ENCODE results near the gene MORN1.

The MORN1 gene

DNA sequence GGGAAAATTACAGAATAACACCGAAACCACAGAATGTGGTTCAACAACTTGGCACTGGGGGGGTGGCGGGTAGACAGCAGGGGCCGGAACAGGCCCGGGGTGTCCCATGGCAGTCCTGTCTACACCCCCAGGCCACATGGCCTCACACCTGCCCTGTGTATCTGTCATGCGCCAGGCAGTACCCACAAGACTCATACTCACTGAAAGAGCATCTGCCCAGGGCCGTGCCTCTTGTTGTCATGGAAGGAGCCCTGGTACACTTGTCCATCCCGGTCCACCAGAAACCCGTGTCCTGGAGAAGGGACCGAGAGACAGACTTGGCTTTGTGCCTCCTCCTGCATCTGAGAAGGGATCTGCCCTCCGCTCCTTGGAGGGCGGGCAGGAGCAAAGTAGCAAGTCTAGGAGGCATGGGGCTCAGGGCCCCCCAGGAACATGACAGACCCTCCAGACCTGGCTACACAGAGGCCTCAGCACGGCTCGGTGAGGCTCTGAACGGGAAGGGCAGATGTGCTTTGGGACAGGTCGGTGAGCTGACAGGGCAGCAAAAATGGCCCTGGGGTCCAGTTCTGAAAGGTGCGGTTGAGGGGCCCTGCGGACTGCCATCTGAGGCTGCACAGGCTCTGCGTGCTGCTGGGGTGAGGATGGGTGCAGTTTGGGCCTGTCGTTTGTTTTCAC lies 5.6 kb downstream of the MORN1 start:
- DNase-seq (ENCODE audit: low read depth in 2 of 2), result no peak

DNA sequence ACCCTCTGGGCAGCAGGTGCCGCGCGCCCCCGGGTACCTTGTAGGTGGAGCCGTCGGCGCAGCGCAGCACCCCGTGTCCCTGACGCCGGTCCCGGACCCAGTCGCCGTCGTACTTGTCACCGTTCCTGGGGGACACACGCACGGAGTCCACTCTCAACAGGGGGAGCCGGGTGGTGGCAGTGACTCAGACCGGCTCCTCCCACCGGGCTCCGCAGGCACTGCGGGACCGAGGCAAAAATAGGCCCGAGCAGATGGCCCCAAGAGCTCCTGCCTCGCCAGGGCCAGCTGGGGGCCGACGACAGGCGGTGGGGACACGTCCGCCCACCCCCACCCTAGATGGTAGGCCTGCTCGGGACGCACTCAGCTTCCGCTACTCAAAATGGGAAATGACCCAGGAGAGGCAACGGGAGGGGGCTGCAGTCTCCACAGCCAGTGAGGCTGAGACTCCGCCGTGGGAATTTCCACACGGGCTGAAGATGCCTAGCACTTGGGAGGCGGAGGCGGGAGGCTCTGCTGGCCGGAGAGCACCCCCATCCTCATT lies 6.3 kb downstream of the MORN1 start:
- DNase-seq (ENCODE audit: low read depth in 2 of 2), result no peak

DNA sequence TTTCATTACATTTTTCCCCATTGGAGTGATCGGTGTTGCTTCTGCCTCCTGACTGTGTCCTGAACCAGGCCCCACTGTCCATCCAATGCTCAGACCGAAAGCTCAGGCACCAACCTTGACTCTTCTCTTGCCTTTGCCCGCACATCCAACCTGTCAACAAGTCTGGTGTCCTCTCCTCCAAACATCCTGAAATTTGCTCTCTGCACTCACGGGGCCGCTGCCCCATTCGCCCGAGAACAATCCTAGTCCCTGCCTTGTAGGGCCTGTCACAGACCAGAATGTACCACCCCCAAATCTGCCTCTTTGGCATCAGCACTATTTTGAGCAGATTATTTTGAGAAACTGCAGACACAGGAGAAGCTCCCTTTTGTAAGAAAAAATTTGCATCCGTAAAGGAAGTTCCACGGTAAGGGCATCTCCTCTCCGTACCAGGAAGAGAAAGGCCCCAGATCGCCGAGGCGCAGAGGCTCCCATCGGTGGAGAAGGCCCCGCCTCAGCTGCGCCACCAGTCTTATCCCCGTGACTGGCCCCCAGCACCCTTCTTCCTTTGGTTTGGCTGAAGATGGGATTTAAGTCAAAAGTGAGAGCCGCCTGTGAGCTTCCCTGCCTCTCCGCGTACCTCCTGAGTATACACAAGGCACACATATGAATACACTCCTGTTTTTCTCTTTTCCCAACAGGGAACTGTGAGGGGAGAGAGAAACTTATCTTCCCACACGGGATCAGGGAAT lies 7.1 kb downstream of the MORN1 start:
- DNase-seq (ENCODE audit: low read depth in 2 of 2), result no peak

DNA sequence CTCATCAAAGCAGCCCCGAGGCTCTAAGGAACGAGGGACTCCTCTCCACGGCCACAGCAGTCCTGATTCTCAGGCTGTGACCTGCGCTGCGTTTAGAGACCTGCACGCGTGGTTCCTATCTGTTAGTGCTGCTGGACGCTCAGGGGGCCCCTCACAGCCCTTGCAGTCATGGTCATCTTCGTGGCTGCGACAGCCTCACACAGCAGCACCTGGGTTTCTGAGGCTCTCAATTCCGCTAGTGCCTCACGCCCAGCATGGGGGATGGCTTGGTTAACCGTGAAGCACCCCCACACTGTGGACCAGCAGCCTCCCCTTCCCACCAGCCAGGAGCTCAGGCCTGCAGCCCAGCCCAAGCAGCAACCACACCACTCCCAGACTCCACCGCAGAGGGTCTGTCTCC lies 7.8 kb downstream of the MORN1 start:
- no peak for DNase-seq (ENCODE audit: low read depth in 2 of 2)

DNA sequence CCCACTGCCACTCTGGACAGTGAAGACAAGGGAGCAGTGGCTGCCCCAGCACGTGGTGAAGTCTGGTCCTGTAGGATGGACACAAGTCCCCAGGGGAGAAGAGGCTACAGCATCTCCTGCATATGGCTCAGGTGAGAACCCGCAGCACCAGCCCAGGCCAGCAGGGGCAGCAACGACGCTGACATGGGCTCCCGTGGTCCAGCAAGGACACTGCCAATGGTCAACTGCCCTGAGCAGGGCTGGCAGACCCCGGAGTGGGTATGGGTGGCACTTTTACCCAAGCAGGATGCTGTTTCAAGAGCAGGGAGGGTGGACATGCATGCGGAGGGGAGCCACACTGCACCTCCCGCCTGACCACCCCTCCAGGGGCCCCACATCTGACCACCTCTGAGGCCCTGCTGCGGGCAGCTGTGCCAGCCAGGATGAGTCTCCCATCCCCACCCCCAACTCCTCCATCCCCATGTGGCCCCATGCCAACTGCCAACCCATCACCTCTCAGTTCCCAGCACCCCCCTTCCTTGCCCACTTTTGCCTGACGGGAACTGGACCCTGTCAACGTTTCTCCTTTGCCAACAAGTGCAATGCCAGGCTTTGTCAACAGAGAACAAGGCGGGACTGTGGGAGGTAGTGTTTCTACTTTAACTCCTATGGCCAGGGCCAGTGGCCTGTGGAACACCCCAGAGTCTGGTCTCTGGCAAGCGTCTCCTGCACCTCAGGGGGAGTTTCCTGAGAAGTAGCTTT lies 8.6 kb downstream of the MORN1 start:
- DNase-seq (ENCODE audit: low read depth in 2 of 2), result no peak

DNA sequence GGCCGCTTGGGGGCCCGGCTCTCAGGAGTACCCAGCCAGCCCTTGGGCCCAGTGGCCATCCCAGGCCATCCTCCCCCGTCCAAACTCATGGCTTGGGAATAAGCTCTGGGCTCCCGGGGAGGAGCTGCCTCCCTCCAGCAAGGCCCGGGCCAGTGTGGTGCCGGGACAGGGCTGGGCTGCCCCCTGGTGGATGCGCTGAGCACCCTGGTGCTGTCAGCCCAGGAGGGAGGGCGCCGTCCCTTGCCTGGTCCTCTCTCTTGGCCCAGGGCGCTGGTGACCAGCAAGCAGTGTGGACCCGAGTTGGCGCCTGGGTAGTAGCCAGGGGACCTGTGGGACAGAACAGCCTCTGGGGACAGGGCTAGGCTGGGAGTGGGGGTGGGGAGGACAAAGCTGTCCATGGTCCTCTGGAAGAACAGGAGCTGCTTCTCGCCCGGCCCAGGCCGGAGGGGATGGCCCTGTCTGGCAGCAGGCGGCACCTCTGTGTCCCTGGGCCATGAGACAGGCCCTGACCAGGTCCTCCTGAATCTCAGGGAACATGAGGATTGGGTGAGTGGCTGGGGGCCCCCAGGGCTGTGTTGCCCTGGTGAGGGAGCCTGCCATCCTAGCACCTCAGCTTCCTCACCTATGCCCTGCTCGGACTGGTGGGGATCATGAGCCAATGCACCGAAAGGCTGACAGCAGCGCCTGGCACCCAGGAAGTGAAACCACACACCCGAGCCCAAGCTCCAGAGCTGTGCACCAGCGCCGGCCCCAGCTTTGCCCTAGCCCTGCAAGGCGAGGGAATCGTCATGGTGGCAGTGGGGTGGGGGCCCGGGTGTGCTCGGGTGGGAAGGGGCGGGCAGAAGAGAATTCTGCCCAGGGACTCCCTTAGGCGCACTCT lies 9.4 kb downstream of the MORN1 start:
- peak; percentile 39 to 68 for DNase-seq (ENCODE audit: low read depth in 2 of 2)

DNA sequence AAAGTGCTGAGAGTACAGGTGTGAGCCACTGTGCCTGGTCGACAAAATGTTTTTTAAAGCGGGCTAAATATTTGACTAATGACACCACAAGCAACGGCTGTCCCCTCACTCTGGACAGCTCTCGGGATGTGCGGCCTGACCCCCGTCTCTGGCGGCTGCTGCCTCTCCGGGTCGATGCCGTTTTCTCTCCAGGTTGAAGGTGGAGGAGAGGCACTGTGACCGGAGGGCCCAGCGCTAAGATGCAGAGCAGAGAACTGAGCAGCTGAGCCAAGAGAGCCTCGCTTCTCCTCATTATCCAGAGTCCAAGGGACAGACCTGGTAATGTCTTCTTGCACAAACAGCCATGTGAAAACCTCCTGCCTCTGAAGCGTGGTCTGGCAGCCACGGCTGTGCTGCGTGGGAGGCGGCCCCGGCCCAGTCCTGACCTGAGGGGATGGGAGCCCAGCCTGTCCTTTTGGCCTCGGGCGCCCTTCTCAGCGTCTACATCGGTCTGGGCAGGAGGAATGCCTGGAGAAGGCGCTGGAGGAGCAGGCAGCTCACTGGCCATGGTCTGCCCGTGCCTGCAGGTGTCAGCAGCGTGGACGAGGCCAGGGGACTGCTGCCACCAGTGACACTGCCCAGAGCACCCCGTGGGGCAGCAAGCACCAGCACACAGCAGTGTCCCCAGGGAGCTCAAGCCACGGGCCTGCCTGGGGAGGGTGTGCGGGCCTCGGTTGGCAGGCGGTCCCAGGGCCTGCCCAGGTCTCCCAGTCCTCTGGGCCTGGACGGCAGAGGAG lies 10.3 kb downstream of the MORN1 start:
- no peak for DNase-seq (ENCODE audit: low read depth in 2 of 2)

DNA sequence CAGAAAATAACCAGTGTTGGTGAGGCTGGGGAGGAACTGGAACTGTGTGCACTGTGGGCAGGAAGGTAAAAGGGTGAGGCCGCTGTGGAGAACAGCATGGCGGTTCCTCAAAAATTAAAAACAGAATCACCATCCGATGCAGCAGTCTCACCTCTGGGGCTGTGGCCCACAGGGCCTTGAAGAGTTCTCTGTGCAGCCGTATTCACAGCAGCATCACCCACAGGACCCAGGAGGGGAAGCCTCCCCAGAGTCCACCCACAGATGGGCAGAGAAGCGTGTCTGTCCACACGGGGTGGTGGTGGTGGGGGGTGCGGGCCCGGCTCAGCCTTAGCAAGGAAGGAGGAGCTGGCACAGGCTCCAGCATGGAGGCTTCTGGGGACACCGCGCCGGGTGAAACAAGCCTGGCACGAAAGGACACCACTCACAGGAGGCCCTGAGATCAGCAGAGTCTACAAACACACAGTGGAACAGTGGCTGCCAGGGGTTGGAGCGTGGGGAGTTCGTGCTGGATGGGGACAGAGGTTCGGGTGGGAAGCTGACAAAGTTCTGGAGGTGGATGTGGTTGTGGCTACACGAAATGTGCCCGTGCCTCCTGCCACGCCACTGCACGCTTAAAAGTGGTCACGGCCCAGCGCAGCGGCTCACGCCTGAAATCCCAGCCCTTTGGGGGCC lies 11.5 kb downstream of the MORN1 start:
- DNase-seq (ENCODE audit: low read depth in 2 of 2), result no peak

DNA sequence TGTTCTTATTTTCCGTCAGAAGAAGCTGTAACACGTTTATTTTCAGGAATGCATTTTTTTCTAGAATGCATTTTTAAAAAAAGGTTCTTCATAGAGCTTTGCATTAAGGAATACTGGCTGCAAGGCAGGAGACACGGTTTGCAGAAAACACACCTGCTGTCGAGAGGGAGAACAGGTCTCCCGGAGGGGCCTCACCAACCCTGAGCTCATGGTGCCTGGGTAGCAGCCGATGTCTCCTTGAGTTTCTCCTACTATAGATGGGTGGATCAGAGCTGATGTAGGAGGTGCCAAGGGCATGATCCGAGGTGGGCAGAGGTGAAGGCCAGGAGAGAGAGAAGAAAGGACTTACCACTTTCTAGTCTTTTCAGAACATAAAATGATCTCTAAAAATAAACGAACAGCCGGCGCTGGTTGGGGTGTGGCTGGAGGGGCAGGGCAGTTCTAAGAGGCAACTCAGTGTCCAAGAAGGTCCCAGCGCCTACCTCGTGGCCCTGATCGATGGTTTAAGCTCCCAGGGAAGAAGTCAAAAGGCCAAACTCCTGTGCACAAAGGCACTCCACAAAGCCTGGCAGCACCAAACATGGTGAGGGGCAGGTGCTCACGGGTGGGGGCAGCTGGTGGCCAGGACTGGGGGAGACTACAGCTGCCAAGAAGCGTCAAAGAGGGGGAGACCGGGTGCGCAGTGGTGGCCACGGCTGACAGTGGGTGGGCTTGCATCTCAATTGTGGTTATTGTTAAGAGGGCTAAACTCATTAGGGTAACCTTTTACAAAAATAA lies 12.2 kb downstream of the MORN1 start:
- no peak for DNase-seq (ENCODE audit: low read depth in 2 of 2)

DNA sequence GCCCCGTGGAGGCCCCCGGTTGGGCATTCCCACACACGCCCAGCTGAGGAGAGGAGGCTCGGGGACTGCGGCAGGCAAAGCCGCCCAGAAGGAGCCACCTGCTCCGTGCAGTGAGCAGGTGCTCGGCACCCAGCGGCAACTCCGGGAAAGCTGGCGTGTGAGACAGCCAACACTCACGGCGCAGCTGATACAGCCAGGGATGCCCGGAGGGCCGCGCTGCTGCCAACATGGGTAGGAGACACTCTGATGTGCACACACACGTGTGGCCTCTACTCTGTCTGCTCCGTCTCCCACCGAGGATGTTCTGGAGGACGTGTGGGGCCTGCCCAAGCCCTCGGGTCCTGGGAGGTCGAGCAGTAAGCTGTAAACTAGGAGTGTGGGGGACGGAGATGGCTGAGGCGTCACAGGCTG lies 12.9 kb downstream of the MORN1 start:
- no peak for DNase-seq (ENCODE audit: low read depth in 2 of 2)

DNA sequence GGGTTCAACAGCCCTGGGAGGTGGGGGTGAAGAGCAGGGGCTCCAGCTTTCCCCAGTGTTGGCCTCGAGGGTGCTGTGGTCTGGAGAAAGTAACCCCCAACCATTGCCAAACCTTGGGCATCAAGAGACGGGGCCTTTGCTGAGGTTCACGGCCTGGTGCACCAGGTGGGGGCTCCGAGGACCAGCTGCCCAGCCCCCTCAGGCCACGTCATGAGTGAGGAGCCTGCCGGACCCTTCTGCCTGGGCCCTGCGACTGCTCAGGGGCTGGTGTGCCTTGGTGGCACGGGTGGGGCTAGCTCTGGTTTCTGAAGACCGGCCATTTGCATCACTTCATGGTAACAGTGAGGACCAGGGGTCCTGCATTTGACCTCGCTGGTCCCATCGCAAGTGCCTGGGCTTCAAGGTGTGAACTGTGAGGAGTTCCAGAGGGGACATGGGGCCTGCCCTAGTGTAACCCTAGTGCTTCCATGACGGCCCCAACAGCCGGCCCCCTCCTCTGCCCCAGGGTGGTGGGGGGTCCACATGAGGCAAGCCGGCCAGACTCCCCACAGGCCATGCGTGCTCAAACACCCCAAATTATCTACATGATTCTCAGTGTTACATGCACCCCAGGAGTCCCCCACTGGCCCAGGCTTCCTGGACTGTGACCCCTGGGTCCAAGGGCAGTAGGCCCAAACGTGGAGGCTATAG lies 13.5 kb downstream of the MORN1 start:
- no peak for DNase-seq (ENCODE audit: low read depth in 2 of 2)

DNA sequence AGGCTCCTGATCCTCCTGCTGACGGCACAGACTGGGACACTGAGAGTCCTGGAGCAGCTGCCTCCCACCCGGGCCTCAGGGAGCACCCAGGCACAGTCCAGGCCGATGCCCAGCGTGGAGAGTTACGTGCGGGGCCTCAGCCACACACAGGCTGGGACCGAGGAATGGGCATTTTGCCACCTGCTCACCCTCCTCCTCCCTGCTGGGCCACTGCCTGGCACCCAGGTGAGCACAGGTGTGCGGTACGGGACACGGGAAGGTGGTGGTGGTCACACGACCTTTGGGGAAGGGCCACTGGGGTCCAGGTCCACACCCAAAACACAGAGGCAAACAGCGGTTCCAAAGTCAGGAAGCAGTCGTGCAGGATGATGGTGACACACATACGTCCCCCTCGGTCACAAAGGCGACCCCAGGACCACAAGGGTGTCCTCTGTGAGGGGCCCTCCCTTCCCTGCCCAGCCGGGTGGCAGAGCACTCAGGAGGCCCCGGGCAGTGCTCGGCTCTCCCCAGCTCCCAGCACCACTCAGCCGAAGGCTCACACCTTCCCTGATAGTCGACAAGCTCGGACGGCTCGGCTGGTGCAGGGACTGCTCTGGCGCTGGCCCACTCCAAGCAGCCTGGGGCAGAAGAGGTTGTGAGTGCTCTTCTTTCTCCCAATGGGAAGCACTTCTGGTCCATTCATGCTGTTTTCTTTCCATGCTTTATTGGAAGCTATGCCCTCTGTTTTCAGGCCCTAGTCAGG lies 14.3 kb downstream of the MORN1 start:
- no peak for DNase-seq (ENCODE audit: low read depth in 2 of 2)

DNA sequence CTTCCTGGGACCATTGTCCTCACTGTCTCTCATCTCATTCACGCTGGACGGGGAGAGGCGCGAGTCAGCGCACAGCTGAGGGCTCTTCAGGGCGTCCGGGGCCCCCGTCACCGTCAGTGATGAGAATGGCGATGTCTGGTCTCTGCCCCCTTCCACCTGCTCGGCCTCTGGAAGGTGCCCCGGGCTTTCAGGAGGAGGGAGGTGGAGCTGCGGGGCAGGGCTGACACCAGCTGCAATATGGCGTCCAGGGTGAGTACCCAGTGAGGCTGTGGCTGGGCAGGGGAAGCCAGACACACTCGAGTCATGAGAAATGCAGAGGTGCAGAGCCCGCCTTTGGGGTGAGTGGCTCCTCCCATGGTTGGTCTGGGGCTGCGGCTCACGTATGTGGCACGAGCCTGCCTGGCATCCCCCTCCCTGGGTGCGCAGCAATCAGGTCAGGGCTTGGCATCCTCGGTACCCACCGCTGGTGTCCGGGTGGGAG lies 15.1 kb downstream of the MORN1 start:
- no peak for DNase-seq (ENCODE audit: low read depth in 2 of 2)

DNA sequence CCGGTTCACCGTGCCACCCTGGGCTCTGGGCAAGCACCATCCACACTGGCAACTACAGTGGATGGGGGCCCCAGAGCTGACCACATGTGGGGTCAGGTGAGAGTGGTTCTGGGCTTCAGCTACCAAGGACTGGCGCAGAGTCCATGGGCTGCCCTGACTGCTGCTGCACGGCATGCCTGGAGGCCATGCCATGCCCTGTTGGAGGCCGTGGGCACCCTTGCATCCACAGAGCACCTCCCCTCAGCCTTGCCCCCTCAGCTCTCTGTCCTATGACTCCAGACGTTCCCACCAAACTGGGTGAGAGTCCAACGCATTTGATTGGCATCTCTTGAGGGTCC lies 15.5 kb downstream of the MORN1 start:
- DNase-seq (ENCODE audit: low read depth in 2 of 2), result no peak

DNA sequence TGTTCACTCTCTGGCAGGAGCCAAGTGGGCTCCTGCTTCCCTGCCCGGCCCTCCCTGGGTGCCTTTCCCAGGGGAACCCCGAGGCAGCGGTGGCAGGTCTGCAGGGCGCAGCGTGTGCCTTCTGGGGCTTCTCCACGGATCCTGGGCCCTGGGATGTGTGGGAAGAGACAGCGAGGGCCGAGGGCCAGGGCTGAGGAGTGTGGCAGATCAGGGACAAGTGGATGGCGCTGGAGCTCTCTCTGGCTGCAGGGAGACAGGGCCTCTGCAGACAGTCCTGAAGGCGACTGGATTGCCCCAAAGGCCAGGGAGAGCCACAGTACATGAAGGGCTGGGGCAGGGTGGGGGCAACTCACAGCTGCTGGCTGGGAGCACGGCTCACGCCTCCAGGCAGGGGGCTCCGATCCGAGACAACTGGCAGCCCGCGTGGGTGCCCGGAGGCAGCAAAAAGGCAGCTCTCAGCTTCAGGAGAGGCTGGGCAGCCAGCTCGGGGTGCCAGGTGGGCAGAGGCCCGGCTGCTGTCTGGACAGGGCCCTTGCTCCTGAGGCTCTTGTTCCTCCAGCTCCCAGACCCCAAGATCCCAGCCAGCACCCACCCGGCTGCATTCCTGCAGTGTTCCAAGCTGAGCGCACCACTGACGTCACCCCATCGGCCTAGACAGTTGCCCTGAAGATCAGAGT lies 16.0 kb downstream of the MORN1 start:
- no peak for DNase-seq (ENCODE audit: low read depth in 2 of 2)

DNA sequence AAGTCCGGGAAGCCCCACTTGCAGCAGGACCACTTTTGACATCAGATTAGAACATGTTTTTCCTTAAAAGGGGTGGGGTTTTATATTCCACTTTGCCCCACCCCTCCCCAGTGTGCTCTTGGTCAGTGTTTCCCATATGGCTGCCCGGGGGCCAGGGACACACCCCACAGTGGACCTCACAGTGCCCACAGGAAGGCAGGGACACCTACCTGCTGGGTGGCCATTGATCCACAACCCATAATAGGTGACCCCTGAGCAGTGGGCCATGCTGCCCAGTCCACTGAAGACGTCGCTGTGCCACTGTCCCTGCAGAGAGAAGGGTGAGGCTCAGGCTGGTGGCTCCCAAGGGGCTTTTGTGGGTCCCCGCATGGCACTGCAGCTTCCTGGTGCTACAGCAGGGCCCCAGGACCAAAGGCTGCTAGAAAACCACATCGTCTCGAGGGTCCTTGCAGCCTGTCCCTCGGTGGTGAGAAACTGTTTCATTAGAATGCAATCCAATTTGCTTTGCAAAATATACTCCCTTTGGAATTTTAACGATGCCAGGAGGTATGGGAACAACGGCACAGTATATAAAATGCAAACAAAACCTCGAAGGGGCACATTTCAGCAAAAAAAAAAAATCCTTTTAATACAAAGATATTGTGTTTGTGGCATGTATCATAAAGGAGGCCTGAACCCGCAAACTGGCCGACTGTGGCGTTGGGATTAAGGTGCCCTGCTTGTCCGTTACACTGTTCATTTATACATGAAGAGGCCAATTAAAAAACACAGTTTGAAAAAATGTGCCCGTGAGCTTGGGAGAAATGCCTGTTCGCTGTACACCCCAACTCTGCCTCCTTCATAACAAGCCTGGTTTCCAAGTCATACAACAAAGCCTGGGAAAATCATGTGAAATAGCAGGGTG lies 16.9 kb downstream of the MORN1 start:
- no peak for DNase-seq (ENCODE audit: low read depth in 2 of 2)

Measured in stimulated activated CD8-positive, alpha-beta memory T cell treated with anti-CD3 and anti-CD28 coated beads, Interleukin-2, amount 100 ng/mL, for 1 hour (primary cell).